Inflammatory macrophage (primary cell): ENCODE measurements around the gene BMS1.
"Not testable (repeated sequence)": the region's sequence is repeated elsewhere in the genome, so short reads cannot be mapped to it uniquely, and the experiment has no call there.

Experiments used
- DNase-seq, 2 donors: peaks; one replicate each; pipeline ENCODE4 v3.0.0-alpha.2; 2020 to 2022

BMS1 gene

GRCh38 chr10:42801135-42801534 lies 18.5 kb downstream of the BMS1 start:
- no peak for DNase-seq

GRCh38 chr10:42802876-42803275 lies 20.3 kb downstream of the BMS1 start:
- DNase-seq = no peak

GRCh38 chr10:42809676-42810075 lies 27.1 kb downstream of the BMS1 start:
- DNase-seq = no peak

- no peak for DNase-seq
Measured at GRCh38 chr10:42812028-42812427, 29.4 kb downstream of the BMS1 start.

GRCh38 chr10:42813989-42814687 lies 31.5 kb downstream of the BMS1 start:
- not testable (repeated sequence) for DNase-seq

- not testable (repeated sequence) for DNase-seq
Measured at GRCh38 chr10:42816334-42816733, 33.7 kb downstream of the BMS1 start.

- no peak for DNase-seq
Measured at GRCh38 chr10:42816912-42817311, 34.3 kb downstream of the BMS1 start.

- DNase-seq = not testable (repeated sequence)
Measured at GRCh38 chr10:42817417-42817816, 34.8 kb downstream of the BMS1 start.

- not testable (repeated sequence) for DNase-seq
Measured at GRCh38 chr10:42826759-42827158, 44.2 kb downstream of the BMS1 start.

- DNase-seq = no peak
Measured at GRCh38 chr10:42827201-42827600, 44.6 kb downstream of the BMS1 start.

GRCh38 chr10:42828391-42828790 lies 45.8 kb downstream of the BMS1 start:
- not testable (repeated sequence) for DNase-seq

GRCh38 chr10:42830237-42830636 lies 47.6 kb downstream of the BMS1 start:
- peak in 1 of 2 donors; percentile 6 for DNase-seq

GRCh38 chr10:42836096-42836495 lies 53.5 kb downstream of the BMS1 start:
- DNase-seq = no peak

- DNase-seq = no peak
Measured at GRCh38 chr10:42836771-42837468, 54.3 kb downstream of the BMS1 start.

- not testable (repeated sequence) for DNase-seq
Measured at GRCh38 chr10:42844810-42845209, 62.2 kb downstream of the BMS1 start.

GRCh38 chr10:42847261-42847660 lies 64.7 kb downstream of the BMS1 start:
- not testable (repeated sequence) for DNase-seq

GRCh38 chr10:42850931-42851330 lies 68.3 kb downstream of the BMS1 start:
- DNase-seq = no peak

- no peak for DNase-seq
Measured at GRCh38 chr10:42859256-42859655, 76.7 kb downstream of the BMS1 start.

- DNase-seq = not testable (repeated sequence)
Measured at GRCh38 chr10:42860016-42860415, 77.4 kb downstream of the BMS1 start.

GRCh38 chr10:42862801-42863200 lies 80.2 kb downstream of the BMS1 start:
- not testable (repeated sequence) for DNase-seq

GRCh38 chr10:42864575-42864974 lies 82.0 kb downstream of the BMS1 start:
- DNase-seq = peak; percentile 55 to 86

- DNase-seq = no peak
Measured at GRCh38 chr10:42865716-42866114, 83.1 kb downstream of the BMS1 start.

- peak; percentile 74 to 88 for DNase-seq
Measured at GRCh38 chr10:42866115-42866995, 83.8 kb downstream of the BMS1 start.
